Sigmoid colon (tissue), 4 donors: ENCODE results near the gene GLP1R.

Experiments
- POLR2A ChIP-seq, 2 donors: fragments of 450-650 bp; IDR thresholded peaks; one replicate each; pipeline ENCODE4 v1.6.1; 2016; ENCODE audit warnings: antibody characterized with exemption in 2 of 2, mild to moderate bottlenecking in 2 of 2, moderate library complexity in 2 of 2
- POLR2AphosphoS5 ChIP-seq, 4 donors: sonication (generic); formaldehyde crosslinking; IDR thresholded peaks; one replicate each; pipeline ENCODE4 v1.6.1; 2017; ENCODE audit warnings: antibody characterized with exemption in 4 of 4
- TF ChIP-seq, protein P1 (sequence below), 4 experiments: fragments of 450-650 bp in 3 of 4; fragments of 200-600 bp in 1 of 4; IDR thresholded peaks; one replicate each; pipeline ENCODE4 v1.5.1; 2016 to 2019; ENCODE audit warnings: antibody characterized with exemption in 4 of 4, mild to moderate bottlenecking in 3 of 4, moderate library complexity in 2 of 4

DNA sequence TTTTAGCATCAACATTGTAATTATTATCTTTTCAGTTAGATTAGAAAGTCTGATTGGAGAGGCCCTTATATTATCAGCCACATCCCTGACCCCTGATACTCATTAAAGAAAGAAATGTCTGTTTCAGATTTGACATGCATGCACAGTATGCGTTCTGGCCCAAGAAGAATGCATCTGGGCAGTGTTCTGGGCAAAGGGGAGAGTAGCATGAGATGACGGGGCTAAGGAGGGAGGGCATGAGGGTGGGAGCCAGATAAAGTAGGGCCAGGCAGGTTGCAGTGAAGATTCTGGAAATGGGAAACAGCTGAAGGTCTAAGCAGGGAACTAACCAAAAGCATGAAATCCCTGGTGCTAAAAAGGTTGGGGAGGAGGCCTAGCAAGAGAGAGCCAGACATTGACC, 59.1 kb downstream of the GLP1R start:
- TF ChIP-seq, protein P1, sequence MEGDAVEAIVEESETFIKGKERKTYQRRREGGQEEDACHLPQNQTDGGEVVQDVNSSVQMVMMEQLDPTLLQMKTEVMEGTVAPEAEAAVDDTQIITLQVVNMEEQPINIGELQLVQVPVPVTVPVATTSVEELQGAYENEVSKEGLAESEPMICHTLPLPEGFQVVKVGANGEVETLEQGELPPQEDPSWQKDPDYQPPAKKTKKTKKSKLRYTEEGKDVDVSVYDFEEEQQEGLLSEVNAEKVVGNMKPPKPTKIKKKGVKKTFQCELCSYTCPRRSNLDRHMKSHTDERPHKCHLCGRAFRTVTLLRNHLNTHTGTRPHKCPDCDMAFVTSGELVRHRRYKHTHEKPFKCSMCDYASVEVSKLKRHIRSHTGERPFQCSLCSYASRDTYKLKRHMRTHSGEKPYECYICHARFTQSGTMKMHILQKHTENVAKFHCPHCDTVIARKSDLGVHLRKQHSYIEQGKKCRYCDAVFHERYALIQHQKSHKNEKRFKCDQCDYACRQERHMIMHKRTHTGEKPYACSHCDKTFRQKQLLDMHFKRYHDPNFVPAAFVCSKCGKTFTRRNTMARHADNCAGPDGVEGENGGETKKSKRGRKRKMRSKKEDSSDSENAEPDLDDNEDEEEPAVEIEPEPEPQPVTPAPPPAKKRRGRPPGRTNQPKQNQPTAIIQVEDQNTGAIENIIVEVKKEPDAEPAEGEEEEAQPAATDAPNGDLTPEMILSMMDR (IDR thresholded peaks at IDR 0.05) = no peak
- TF ChIP-seq POLR2AphosphoS5 (IDR thresholded peaks at IDR 0.05) (no peak), POLR2A (IDR thresholded peaks at IDR 0.05) (no peak)
